ENCODE results near the gene METTL9. TPM values are rescaled to one million over a fixed set of nuclear protein-coding genes. Genes with fewer than 3 reads are reported as not detected.

The METTL9 gene
- total and polyA plus RNA-seq, 9 of the 15 experiments (the other 6 are each of a cell fraction or from before 2014, with no cell fraction given): 12.2 to 107 (median 79.1) TPM

DNA sequence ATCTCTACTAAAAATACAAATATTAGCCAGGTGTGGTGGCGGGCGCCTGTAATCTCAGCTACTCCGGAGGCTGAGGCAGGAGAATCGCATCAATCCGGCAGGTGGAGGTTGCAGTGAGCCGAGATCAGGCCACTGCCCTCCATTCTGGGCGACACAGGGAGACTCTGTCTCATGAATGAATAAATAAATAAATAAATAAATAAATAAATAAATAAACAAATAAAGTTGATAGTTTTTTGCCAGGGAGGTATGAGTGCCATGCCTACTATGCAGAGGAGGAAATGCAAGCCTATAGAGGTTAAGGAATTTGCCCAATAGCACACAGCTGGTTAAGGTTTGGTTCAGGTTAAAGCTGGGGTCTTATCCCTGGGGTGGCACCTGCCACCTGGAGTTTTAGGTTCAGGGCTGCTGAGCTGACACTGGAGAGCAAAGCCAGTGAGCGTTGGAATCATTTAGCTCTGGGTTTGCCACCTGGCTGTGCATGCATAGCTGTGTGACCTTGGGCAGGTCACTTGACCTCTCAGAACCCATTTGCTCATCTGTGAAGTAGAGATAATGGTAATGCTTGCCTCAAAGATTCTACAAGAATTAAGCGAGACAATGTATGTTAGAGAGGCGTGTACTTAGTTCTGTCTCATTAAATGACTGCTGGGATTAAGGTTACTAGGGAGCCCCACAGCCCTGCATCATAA is 65.6 kb downstream of the METTL9 start:
- Histone ChIP-seq H3K9me3 (replicated peaks; ENCODE audit: control insufficient read depth, insufficient read depth, low read depth, low read length) (no peaks in the 10 kb centered on the region), H3K9ac (ENCODE audit: insufficient read depth in 1 of 2, low read depth in 2 of 2, low read length in 2 of 2) (no peak overlapping the region), H2AFZ (ENCODE audit: low read depth, low read length) (no peak overlapping the region), H3K4me1 (replicated peaks in 1 of 2; ENCODE audit: control insufficient read depth in 2 of 2, insufficient read depth in 2 of 2, low read length in 2 of 2) (peaks cover 0 to 8% of the 10 kb centered on the region in 2 experiments; a peak in 3 of 5 replicates), H3K4me2 (ENCODE audit: insufficient read depth, low read length) (no peak overlapping the region), H3K9me1 (ENCODE audit: control insufficient read depth, insufficient read depth, low read length) (no peaks in the 10 kb centered on the region), H3K27ac (ENCODE audit: extremely low read depth, low read depth, low read length) (no peak overlapping the region), H4K20me1 (replicated peaks; ENCODE audit: control insufficient read depth, insufficient read depth, low read length) (no peaks in the 10 kb centered on the region), H3K4me3 (no peak overlapping the region), H3K36me3 (ENCODE audit: control insufficient read depth, insufficient read depth, low read length) (no peaks in the 10 kb centered on the region), H3K27me3 (ENCODE audit: control insufficient read depth in 2 of 2, insufficient read depth in 2 of 2, low read length in 2 of 2) (peaks cover 8 to 16% of the 10 kb centered on the region in 2 experiments; a peak in 4 of 5 replicates), H3K79me2 (ENCODE audit: control insufficient read depth, insufficient read depth, low read length) (no peaks in the 10 kb centered on the region)
- no peak for FAIRE-seq
- POLR2A ChIA-PET: interaction anchor here (0.9 kb wide), 1 partner anchor 74 kb away, joined by 3 read pairs; no protein-coding TSS in a partner anchor
- 37% methylated on average over 10 of the region's 10 CpGs for WGBS (ENCODE audit: insufficient coverage, low coverage, missing lambda C conversion rate)
- intact Hi-C loops (cut with micrococcal nuclease) (no loop called here), in situ Hi-C loops (cut with MboI) (no loop called here)
- DNase-seq (ENCODE audit: extremely low read depth in 1 of 4, low spot score in 3 of 4): no peak
- TF ChIP-seq RBM25 (IDR thresholded peaks at IDR 0.05; ENCODE audit: low read depth, low read length, severe bottlenecking): peak; percentile 42
- peak; percentile 72 for TF ChIP-seq BRD9 (IDR thresholded peaks at IDR 0.05; ENCODE audit: low read depth, partially characterized antibody)
- TF ChIP-seq ZNF184 (CRISPR knock-in tag; IDR thresholded peaks at IDR 0.05): no peak
- TF ChIP-seq POLR2G (IDR thresholded peaks at IDR 0.05; ENCODE audit: low read depth, low read length): no peak
- peak; percentile 33; the same call in 1 of the 2 replicates for TF ChIP-seq CBFA2T3 (IDR thresholded peaks at IDR 0.05)
- no peak for TF ChIP-seq RBM15 (IDR thresholded peaks at IDR 0.05; ENCODE audit: insufficient read depth, low read length)
- TF ChIP-seq PTRF (tag; IDR thresholded peaks at IDR 0.05): no peak
- no peak for TF ChIP-seq SMARCB1 (IDR thresholded peaks at IDR 0.05; ENCODE audit: insufficient read length, low read depth)
- TF ChIP-seq ZNF282 (CRISPR knock-in tag; IDR thresholded peaks at IDR 0.05): no peak
- TF ChIP-seq, protein P1, sequence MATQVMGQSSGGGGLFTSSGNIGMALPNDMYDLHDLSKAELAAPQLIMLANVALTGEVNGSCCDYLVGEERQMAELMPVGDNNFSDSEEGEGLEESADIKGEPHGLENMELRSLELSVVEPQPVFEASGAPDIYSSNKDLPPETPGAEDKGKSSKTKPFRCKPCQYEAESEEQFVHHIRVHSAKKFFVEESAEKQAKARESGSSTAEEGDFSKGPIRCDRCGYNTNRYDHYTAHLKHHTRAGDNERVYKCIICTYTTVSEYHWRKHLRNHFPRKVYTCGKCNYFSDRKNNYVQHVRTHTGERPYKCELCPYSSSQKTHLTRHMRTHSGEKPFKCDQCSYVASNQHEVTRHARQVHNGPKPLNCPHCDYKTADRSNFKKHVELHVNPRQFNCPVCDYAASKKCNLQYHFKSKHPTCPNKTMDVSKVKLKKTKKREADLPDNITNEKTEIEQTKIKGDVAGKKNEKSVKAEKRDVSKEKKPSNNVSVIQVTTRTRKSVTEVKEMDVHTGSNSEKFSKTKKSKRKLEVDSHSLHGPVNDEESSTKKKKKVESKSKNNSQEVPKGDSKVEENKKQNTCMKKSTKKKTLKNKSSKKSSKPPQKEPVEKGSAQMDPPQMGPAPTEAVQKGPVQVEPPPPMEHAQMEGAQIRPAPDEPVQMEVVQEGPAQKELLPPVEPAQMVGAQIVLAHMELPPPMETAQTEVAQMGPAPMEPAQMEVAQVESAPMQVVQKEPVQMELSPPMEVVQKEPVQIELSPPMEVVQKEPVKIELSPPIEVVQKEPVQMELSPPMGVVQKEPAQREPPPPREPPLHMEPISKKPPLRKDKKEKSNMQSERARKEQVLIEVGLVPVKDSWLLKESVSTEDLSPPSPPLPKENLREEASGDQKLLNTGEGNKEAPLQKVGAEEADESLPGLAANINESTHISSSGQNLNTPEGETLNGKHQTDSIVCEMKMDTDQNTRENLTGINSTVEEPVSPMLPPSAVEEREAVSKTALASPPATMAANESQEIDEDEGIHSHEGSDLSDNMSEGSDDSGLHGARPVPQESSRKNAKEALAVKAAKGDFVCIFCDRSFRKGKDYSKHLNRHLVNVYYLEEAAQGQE (IDR thresholded peaks at IDR 0.05; ENCODE audit: borderline replicate concordance): no peak
- TF ChIP-seq, protein P1 (CRISPR knock-in tag; IDR thresholded peaks at IDR 0.05; ENCODE audit: low read depth): no peak
- peak; percentile 63 for TF ChIP-seq ZFP36 (IDR thresholded peaks at IDR 0.05; ENCODE audit: low read depth, low read length, partially characterized antibody)
- ATAC-seq: no peak
- BruUV-seq (replicated peaks): no TSS peak
- CTCF ChIA-PET (ENCODE audit: low intra/inter-chr PET ratio): no interaction called here

Measured in K562 (cell line).